ENCODE measurements around the gene PARD6G.

PARD6G gene

GRCh38 chr18:80129672-80130367 is 117.5 kb downstream of the PARD6G start:
- no peaks in the 10 kb centered on the region for H3K9me3 ChIP-seq
- H3K27ac ChIP-seq: no peak overlapping the region
- intact Hi-C loops (cut with DNase I; ENCODE audit: low total_unique reads): no loop called here
- H3K27me3 ChIP-seq: no peaks in the 10 kb centered on the region
- no peak overlapping the region for H3K4me3 ChIP-seq
- no peaks in the 10 kb centered on the region for H3K4me1 ChIP-seq
- peaks cover 13 to 16% (median 13%) of the 10 kb centered on the region in 3 donors for H3K36me3 ChIP-seq
- no peak for DNase-seq
- TF ChIP-seq CTCF (IDR thresholded peaks at IDR 0.05): no peak

- no peak for DNase-seq
- TF ChIP-seq CTCF (IDR thresholded peaks at IDR 0.05): no peak
These were observed 119.7 kb downstream of the PARD6G start for GRCh38 chr18:80127635-80128034.

GRCh38 chr18:80126797-80127196 is 120.5 kb downstream of the PARD6G start:
- Histone ChIP-seq H3K4me3 (no peak overlapping the region), H3K9me3 (no peaks in the 10 kb centered on the region), H3K27me3 (no peaks in the 10 kb centered on the region), H3K27ac (no peak overlapping the region), H3K36me3 (peaks cover 0 to 5% (median 0%) of the 10 kb centered on the region in 3 donors), H3K4me1 (no peaks in the 10 kb centered on the region)
- no peak for DNase-seq
- intact Hi-C loops (cut with DNase I; ENCODE audit: low total_unique reads): no loop called here
- TF ChIP-seq CTCF (IDR thresholded peaks at IDR 0.05): no peak

More at GRCh38 chr18:80127635-80128034, 119.7 kb downstream of the PARD6G start:
- intact Hi-C loops (cut with DNase I; ENCODE audit: low total_unique reads): no loop called here
- Histone ChIP-seq H3K36me3 (peaks cover 0 to under 1% (median 0%) of the 10 kb centered on the region in 3 donors), H3K27me3 (no peaks in the 10 kb centered on the region), H3K27ac (no peak overlapping the region), H3K4me3 (no peak overlapping the region), H3K4me1 (no peaks in the 10 kb centered on the region), H3K9me3 (no peaks in the 10 kb centered on the region)

GRCh38 chr18:80124131-80124530 is 123.2 kb downstream of the PARD6G start:
- H3K4me1 ChIP-seq: no peaks in the 10 kb centered on the region
- no peak for DNase-seq
- no peaks in the 10 kb centered on the region for H3K27me3 ChIP-seq
- H3K27ac ChIP-seq: no peak overlapping the region
- H3K36me3 ChIP-seq: peaks cover 8 to 23% (median 10%) of the 10 kb centered on the region in 3 donors
- intact Hi-C loops (cut with DNase I; ENCODE audit: low total_unique reads): no loop called here
- no peaks in the 10 kb centered on the region for H3K9me3 ChIP-seq
- TF ChIP-seq CTCF (IDR thresholded peaks at IDR 0.05): no peak
- H3K4me3 ChIP-seq: no peak overlapping the region

- no peak overlapping the region for H3K4me3 ChIP-seq
These were observed 126.4 kb downstream of the PARD6G start for GRCh38 chr18:80120932-80121331.

More at GRCh38 chr18:80120932-80121331, 126.4 kb downstream of the PARD6G start:
- no peaks in the 10 kb centered on the region for H3K9me3 ChIP-seq
- intact Hi-C loops (cut with DNase I; ENCODE audit: low total_unique reads): no loop called here
- no peaks in the 10 kb centered on the region for H3K4me1 ChIP-seq
- H3K27me3 ChIP-seq: no peaks in the 10 kb centered on the region
- TF ChIP-seq CTCF (IDR thresholded peaks at IDR 0.05): no peak
- no peak overlapping the region for H3K27ac ChIP-seq
- peaks cover 16 to 31% (median 22%) of the 10 kb centered on the region in 3 donors for H3K36me3 ChIP-seq
- DNase-seq: no peak

Data from tibial artery (tissue), 4 donors.